ENCODE measurements around the gene ESYT3. TPM values are rescaled to one million over a fixed set of nuclear protein-coding genes. Genes with fewer than 3 reads are reported as not detected.

ESYT3 gene
- polyA plus RNA-seq, 2 donors: 0.56 to 0.63 TPM

Other genes with a start within 250 kb of the ESYT3 start
- gene ARMC8, start 247.3 kb upstream of the ESYT3 start, polyA plus RNA-seq: 10 to 100 TPM; 10.5 to 14.5 TPM
- under 1 TPM; 0.06 to 0.12 TPM for gene NME9, start 104.8 kb upstream of the ESYT3 start, polyA plus RNA-seq
- 1 to 10 TPM; 1.2 to 2.4 TPM for gene MRAS, start 86.0 kb upstream of the ESYT3 start, polyA plus RNA-seq
- gene CEP70, start 159.6 kb downstream of the ESYT3 start, polyA plus RNA-seq: 1 to 10 TPM; 7.2 to 8.3 TPM
- gene FAIM, start 174.2 kb downstream of the ESYT3 start, polyA plus RNA-seq: 10 to 100 TPM; 13.6 to 14.1 TPM